ENCODE results near the gene BCR.

The BCR gene

DNA sequence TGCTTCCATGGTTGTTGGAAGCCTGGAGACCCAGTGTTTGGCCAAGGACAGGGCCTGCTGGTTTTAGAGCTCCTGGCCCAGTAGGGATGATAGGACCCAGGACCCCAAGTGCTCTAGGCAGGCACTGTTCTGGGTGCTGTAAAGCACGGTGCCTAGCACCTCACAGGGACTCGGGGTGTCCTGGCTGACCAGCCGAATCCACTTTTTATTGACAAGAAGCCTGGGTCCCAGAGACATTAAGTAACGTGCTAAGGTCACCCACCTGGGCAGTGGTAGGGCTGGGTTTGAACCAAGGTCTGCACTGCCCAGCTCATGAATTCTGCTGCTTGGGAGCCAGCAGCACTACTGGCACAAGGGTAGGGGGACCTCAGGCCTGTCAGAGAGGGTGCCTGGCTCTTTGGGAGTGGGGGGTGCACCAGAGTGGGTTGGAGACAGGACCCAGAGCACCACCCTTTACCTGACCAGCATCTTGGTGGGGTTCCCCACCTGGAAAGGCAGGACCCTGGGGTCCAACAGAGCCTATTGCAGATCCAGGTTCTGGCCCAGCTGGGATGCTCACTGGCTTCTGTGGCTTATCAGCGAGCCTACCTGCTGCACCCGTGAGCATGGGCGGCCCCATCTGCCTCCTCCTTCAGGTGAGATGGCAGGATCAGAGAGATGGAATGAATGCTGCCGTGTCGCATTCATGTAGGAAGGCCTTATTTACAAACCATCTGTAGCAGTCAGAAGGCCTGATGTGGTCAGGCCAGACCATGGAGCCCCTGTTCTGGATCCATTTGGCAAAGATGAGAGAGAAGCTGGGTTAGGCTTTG lies 52.0 kb downstream of the BCR start:
- DNase-seq (ENCODE audit: low read depth): no peak

DNA sequence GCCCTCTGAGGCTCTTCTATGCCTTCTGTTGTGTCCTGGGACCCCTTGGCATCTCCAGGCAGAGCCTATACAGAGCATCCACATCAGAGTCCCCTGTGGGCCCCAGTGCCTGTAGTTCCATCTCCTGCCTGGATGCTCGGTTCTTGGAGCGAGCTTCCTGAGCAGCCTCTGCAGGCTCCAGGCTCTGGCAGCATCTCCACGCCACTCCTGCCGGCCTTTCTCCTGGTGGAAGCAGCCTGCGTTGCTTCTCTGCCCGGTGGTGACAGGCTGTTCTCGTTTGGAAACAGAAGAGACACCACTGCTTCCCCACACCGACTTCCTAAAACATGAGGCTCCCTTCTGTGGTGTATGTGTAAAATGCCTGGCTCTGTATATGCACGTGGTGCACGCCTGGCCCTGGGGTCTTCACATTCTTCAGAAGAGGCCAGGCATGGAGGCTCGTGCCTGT lies 52.8 kb downstream of the BCR start:
- no peak for DNase-seq (ENCODE audit: low read depth)

DNA sequence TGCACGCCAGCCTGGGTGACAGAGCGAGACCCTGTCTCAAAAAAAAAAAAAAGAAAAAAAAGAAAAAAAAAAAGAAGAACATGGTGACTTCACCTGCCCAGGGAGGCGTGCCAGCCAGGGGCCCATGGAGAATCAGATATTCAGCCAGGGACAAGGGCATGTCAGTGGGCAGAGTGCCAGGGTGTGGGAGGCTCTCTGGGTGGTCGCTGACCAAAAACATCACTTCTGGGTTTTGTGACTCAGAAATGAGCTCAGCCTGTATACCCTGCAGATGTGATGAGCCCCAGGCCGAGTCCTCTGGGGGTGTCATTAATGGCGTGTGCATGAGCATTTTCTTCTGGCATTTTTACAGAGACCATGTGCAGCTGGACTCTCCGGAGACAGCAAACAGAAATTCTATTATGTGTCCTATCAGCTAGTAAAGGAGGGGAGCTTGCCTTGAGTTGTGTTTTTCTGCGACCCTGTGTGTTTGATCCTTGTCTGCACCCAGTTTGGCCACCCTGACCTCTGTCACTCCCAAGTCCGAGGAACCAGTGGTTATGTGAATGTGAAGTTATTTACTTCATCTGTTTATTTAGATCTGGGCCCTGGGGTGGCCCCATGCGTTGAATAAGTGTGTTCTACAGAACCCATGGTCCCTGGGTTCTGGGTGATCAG lies 53.6 kb downstream of the BCR start:
- no peak for DNase-seq (ENCODE audit: low read depth)

DNA sequence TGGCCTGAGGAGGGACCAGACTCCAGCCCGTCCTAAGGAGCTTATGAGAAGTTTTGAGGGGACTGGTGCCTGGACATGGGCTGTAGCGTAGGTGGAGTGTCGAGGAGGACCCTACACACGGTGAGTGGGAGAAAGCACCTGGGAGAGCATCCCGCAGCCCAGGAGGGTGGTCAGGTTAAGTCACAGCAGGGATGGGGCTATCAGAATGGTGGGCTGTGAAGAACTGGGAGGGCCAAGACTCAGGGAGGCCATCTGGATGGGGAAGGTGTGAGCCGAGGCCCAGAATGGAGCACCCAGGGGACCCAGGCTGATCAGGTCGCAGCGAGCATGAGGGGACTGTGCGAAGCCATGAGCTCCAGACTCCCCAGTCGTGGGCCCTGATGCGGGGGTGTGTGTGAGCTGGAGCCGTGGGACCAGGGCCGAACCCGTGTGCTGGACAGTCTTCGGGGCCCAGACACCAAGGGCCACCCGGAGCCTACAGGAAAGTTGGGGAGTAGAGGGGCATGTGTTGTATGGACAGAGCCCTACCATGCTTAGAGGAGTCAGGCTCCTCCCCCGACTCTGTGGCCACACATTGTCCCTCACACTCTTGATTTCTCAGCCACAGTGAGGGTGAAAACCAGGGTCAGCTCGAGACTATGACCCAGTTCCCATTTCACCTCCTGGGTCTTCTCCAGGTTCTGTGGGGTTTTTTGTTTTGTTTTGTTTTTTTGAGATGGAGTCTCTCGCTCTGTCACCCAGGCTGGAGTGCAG lies 54.3 kb downstream of the BCR start:
- no peak for DNase-seq (ENCODE audit: low read depth)

DNA sequence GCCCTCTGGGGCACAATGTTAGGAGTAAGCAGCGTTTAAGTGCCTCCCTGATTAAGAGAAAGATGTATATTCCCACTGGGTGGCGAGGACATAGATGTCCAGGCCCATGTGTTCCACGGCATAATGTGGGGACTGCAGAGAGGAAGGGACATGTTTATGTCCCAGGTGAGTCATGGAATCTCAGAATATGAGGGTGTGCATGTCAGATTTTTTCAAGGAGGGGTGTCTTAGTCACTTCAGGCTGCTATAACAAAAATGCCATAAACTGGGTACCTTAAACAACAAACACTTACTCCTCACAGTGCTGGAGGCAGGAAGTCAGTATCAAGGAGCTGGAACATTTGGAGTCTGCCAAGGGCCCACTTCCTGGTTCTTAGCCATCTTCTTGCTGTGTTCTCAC lies 55.1 kb downstream of the BCR start:
- no peak for DNase-seq (ENCODE audit: low read depth)

DNA sequence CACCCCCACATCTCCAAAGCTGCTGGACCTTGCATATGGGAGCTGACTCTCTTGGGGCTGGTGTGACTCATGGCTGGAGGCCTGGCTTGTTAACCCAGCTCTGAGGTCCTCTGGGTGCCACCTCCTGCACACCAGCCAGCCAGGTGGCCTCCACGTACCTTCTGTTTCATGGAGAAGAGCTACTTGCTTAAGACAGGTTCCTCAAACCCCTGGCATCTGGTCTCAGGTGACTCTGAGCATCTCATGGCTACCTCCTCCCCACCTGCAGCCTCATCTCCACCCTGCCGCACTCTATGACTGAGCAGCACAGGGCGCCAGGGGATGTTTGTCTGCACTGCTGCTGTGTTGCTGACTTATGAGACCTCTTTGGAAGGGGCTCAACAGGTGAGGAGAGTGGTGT lies 55.7 kb downstream of the BCR start:
- DNase-seq (ENCODE audit: low read depth): no peak

DNA sequence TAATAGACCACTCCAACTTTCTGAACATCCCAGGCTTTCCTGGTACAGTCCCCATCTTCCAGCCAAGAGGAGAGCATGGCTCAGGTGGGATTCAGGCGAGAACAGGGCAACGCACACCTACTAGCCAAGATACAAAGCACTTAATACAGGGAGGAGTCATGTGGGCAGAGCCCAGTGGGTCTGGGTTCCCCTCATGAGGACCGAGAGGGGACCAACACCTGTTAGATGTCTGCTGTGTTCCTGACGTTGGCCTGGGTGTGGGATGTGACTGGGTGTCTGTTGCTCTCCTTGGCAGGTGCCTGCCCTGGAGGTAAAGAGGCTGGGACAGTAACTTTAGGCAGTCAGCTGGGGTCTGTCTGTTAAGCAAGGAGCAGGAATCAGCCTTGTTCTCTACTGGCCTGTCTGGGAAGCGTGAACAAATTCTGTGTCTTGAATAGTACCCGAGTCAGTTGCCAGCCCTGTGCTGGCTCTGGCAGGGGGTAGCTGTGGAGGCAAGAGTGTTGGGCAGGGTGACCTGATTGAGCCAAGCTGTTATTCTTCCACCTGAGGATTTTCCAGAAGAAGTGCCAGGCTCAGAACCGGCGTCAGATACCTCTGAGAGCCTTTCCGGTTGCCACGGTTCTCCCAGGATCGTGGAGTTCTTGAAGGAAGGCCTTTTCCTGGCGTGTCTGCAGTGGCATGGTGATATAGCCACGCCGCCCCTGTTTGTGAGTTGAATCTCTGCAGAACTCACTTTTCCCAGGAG lies 56.3 kb downstream of the BCR start:
- DNase-seq (ENCODE audit: low read depth): no peak

DNA sequence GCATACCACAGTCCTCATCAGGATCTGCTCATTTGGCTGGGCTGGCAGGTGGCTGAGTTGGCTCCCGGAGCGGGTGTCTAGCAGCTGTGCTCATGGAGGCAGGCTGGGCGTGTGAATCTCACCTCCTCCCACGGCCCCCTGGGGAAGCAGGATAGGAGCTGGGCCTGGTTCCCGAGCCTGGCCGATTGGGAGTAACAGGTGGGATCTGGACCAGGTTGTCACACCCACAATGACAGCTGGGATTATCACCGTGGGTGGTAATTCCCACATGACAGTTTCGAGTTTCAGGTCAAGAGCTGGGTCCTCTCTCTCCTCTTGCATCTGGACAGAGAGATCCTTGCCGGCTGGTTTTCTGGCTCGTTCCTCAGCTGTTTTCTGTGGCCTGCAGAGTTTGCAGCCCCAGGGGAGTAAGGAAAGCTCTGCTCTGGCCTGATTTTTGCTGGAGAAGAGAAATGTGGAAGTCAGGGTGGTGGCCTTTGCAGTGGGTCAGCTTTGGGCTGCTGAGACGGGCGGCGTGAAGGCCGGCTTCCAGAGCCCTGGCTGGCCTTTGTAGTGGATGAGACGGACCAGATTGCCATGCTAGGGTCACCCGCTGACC lies 57.0 kb downstream of the BCR start:
- DNase-seq (ENCODE audit: low read depth): no peak

DNA sequence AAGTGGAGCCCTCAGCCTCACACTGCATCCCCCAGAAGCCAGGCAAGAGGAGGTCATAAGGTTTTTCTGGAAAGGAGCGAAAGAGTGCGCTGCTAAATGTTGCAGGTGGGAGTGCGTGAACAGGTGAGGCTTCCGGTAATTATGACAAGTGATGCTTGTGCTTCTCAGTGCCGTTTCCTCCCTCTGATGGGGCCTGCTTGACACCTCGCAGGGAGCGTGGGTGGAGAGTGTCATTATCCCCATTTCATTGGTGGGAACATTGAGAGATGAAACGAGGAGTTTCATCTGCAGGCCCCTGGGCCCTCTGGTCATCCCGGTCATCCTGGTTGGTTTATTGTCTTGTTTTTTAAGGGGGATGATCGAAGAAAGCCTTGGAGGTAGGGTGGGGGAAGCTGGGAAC lies 57.5 kb downstream of the BCR start:
- no peak for DNase-seq (ENCODE audit: low read depth)

DNA sequence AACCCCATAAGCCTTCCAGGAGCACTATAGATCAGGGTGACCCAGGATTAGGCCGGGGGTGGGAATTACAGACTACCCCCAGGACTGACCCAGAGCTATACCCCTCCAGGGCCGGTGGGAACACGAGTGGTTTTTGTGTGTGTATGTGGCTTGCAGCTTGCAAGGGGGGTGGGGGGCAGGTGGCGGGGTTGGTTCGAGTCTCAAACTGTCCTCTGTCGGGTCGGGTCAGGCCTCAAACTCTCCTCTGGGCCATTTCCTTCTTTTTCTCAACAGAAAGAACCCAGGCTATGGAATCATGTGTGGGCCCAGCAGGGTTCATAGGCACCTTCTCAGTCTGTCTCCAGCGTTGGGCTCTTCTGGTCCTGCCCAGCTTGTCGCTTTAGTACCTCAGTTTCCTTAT lies 58.4 kb downstream of the BCR start:
- DNase-seq (ENCODE audit: low read depth): no peak

DNA sequence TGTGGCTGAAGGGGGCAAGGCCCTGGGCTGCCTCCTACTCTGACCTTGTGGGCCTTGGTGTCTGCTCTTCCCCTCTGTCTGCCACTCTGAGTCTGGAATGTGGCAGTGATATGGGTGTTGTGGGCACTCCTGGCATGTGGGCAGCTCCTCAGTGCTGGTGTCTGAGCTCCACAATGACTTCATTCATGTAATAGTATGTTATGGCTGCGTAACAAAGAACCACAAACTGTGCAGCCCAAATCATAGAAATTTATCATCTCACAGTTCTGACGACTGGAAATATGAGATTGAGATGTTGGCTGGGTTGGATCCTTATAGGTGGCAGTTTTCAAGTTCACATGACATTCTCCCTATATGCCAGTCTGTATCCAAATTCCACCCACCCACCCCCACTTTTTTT lies 59.1 kb downstream of the BCR start:
- DNase-seq (ENCODE audit: low read depth): no peak

DNA sequence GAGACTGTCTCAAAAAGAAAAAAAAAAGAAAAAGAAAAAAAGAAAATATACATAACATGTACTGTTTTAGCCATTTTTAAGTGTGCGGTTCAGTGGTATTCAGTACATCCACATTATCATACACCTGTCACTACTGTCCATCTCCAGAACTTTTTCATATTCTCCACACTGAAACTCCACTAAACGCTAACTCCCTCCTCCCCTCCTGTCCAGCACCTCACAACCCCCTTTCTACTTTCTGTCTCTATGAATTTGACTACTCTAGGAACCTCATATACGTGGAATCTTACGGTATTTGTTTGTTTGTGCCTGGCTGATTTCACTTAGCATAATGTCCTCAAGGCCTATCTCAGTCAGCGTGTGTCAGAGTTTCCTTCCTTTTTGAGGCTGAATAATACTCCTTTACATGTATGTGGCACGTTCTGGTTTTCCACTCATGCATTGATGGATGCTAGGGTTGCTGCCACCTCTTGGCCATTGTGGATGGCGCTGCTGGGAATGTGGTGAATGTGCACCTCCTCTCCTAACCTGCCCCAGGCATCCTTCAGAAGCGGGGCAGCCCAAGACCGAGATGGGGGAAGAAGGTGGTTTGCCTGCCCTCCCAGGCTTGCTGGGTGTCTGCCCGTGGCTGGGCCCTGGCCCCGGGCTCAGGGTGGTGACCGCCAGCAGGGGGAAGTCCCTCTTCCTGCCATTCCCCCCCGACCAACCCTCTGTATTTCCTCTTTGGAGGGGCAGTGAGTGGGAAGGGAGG lies 60.5 kb downstream of the BCR start:
- DNase-seq (ENCODE audit: low read depth): no peak

DNA sequence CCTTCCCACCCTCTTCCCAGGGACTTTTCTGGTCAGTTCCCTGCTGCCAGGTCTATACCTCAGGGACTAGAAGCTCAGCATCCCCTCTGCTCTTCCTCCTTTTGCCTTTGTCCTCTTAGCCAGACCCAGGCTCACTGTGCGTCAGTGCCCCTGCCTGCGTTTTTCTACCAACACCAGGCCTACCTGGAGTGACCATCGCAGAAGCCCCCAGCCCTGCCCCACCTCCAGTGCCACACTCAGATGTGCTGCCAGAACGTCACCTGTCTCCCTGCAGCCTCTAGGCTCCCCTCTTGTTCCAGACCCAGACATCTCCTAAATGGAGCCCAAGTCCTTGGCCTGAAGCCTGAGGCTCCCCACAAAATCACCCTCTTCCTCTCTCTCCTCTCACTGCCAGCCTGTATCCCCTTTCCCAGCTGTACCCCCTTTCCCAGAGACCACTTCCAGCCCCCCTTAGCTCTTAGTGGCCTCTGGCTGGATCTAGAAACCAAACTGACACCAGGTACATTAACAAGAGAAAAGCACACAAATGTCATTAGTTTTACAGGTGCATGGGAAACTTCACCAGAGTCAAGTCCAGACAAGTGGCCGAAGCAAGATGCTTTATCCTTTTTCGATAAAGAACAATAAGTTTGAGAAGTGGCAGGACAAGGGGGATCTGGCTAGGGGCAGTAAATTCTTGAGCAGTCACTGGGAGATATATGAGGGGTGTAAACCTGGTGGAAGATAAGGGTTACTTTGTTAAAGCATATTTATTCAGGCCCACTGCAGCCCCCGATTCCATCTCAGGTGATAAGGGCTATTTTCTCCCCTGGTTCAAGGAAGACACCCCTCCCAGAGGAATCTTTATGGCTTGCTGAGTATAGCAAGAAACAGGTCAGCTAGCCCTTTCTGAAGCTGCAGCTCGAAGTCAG lies 61.5 kb downstream of the BCR start:
- no peak for DNase-seq (ENCODE audit: low read depth)

DNA sequence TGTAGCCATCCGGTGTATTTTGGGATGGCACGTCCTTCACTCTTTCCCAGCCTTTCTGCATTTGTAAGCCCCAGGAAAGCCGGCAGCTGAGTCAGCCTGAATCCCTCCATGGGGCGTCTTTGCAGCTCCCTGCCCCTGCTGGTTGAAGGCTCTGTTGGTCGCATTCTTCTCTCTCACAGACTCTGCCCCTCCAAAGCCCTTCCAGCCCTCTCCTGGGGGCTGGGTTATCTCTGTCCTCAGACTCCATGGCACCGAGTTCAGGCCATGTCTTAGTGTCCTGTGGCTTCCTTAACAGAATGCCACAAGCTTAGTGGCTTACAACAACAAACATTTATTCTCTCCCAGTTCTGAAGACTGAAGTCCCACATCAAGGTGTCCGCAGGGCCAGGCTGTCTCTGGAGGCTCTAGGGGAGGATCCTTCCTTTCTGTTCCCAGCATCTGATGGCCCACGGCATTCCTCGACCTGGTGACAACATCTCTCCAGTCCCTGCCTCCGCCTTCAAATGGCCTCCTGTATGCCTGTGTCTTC lies 62.2 kb downstream of the BCR start:
- no peak for DNase-seq (ENCODE audit: low read depth)

DNA sequence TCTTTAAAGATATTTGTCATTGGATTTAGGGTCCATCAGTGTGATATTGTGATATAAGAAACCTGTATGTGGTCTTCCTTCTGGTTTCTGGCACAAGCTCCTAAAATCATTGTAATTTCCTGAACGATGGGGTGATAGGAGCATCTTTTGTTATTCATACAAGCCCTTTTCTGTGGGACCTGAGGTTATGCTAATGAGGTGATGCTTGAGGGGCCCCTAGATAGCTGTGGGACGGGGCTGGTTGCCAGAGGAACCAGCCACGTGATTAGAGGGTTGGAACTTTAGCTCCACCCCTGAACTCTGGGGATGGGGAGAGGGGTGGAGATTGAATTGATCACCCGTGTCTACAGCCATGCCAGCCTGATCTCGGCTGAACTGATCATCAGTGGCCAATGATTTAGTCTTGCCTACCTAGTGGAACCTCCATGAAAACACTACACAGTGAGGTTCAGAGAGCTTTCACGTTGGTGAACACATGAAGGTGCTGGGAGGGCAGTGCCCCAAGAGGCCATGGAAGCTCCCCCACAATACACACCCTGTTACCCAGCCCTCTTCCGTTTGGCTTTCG lies 62.8 kb downstream of the BCR start:
- no peak for DNase-seq (ENCODE audit: low read depth)

DNA sequence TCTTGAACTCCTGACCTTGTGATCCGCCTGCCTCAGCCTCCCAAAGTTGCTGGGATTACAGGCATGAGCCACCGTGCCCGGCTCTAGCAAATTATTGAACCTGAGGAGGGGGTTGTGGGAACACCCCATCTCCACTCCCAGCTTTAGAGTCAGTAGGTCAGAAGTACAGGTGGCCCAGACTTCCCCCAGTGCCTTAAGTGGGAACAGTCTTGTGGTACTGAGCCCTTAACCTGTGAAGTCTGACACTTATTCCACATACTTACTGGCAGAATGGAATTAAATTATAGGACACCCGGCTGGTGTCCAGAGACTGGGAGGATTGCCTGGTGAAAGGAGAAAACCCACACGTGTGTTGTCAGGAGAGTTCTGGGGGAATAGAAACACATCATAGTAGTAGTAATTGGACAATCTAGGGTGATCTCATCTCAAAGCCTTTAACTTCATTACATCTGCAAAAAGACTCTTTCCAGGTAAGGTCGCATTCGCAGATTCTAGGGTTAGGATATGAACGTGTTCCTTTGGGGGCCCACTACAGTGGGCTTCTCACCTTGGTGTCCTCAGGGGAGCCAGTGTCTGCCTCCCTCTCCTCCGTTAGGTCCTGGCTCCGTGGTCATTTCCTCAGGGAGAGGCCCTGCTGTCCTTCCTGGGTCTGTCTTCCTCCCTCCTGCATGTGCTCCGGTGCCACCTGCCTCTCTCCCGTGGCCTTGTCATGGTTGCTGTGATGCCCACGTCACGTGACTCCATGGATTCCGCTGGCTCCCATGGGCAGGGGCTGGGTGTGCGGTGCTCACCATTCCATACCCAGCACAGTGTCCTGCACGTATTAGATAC lies 63.8 kb downstream of the BCR start:
- DNase-seq (ENCODE audit: low read depth): no peak

DNA sequence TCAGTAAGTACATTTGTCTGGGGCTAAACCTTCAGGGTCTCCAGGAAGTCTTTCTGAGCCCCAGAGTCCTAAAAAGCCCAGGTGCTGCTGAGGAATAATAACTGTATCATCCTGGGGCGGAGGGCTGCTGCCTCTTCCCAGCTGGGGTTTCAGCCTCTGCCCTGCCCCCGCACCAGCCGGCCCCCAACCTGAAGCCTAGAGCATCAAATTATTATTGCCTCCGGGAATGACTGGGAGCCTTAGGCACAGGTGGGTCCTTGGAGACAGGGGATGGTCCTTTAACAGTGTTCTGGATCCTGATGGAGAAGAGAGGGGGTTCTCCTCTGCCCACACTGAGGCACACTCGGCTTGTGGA lies 64.4 kb downstream of the BCR start:
- DNase-seq (ENCODE audit: low read depth): no peak

DNA sequence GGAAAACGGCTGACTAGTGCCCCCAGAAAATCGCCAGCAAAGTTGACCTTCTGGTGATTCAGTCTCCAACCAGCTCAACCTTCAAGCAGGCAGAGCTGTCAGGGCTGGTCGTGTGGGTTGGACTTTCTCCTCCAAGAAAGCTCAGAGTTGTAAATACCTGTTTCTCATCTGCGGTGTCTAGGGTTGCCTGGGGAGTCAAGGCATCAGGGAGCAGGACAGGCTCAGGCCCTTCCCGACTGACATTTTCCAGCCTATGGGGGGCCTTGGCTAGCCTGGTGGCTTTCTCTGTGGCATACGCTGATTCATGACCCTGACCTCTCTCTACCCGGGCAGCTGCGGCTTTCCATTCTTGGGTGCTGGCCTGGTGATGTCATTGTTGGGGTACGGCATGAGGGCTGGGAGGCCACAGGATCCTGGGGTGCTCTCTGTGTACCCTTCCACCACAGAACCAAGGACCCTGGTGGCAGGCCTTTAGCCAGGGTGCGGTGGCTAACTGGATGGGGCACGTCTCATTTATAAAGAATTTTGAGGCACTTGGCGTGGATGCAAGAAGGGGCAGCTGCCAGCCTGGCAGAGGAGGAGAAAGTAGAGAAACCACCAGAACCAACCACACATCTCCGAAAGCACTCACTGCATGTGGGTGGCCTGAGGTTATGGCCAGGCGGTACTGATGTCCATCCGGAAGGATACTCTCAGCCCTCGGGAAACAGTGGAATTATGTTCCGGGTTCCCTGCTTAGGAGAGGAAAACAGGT lies 64.9 kb downstream of the BCR start:
- DNase-seq (ENCODE audit: low read depth): no peak

Data from GM04503 (cell line).